RWPE2 (cell line): ENCODE results near the gene SLBP.
A peak's percentile ranks its signal among the peaks of the same experiment; 100 is the strongest.

Source experiments
- ATAC-seq: fragments of 200-7000 bp; cut with Tn5 transposase; 3 replicates; pipeline ENCODE4 v1.9.1; 2021; ENCODE audit warnings: low read depth
- DNase-seq: peaks from one replicate; pipeline ENCODE4 v3.0.0-alpha.2; 2020; ENCODE audit warnings: low spot score
- H3K27ac ChIP-seq: fragments of 450-650 bp; 2 replicates; pipeline ENCODE4 v1.5.1; 2017; ENCODE audit warnings: mild to moderate bottlenecking; ENCODE audit not compliant: poor library complexity, severe bottlenecking
- H3K27me3 ChIP-seq: fragments of 250-450 bp; sonication (Bioruptor Pico); 2 replicates; pipeline ENCODE4 v1.5.1; 2021; ENCODE audit warnings: mild to moderate bottlenecking, moderate library complexity; ENCODE audit not compliant: insufficient read depth, poor library complexity, severe bottlenecking
- H3K36me3 ChIP-seq: fragments of 250-450 bp; sonication (Bioruptor Pico); 2 replicates; pipeline ENCODE4 v1.5.1; 2020; ENCODE audit warnings: low read depth, mild to moderate bottlenecking, moderate library complexity
- H3K4me1 ChIP-seq: fragments of 250-450 bp; sonication (Bioruptor Pico); 2 replicates; pipeline ENCODE4 v1.5.1; 2021; ENCODE audit warnings: mild to moderate bottlenecking, moderate library complexity; ENCODE audit not compliant: insufficient read depth, poor library complexity, severe bottlenecking
- H3K4me3 ChIP-seq: fragments of 250-450 bp; sonication (Bioruptor Pico); 2 replicates; pipeline ENCODE4 v1.5.1; 2021; ENCODE audit warnings: mild to moderate bottlenecking, moderate library complexity; ENCODE audit not compliant: severe bottlenecking
- H3K9me3 ChIP-seq: fragments of 250-450 bp; sonication (Bioruptor Pico); 2 replicates; pipeline ENCODE4 v1.5.1; 2021; ENCODE audit warnings: mild to moderate bottlenecking, moderate library complexity; ENCODE audit not compliant: severe bottlenecking
- CTCF ChIP-seq: fragments of 450-650 bp; IDR thresholded peaks from one replicate; pipeline ENCODE4 v1.5.1; 2017; ENCODE audit warnings: mild to moderate bottlenecking, moderate library complexity; ENCODE audit not compliant: poor library complexity, severe bottlenecking

Gene SLBP

GRCh38 chr4:1759170-1759817 lies 47.2 kb upstream of the SLBP start:
- ATAC-seq = no peak

GRCh38 chr4:1758306-1759121 lies 46.4 kb upstream of the SLBP start:
- no peak for DNase-seq
- no peaks in the 10 kb centered on the region for H3K36me3 ChIP-seq
- H3K27me3 ChIP-seq = no peaks in the 10 kb centered on the region
- peak; percentile 18 for TF ChIP-seq CTCF
- H3K4me3 ChIP-seq = no peak overlapping the region
- no peaks in the 10 kb centered on the region for H3K9me3 ChIP-seq
- H3K4me1 ChIP-seq = peaks cover 12% of the 10 kb centered on the region
- peak overlapping the region; percentile 53 for H3K27ac ChIP-seq
- peak; percentile 54 for ATAC-seq

More at GRCh38 chr4:1759170-1759817, 47.2 kb upstream of the SLBP start:
- H3K27me3 ChIP-seq = no peaks in the 10 kb centered on the region
- no peaks in the 10 kb centered on the region for H3K36me3 ChIP-seq
- no peaks in the 10 kb centered on the region for H3K9me3 ChIP-seq
- H3K4me1 ChIP-seq = peaks cover 12% of the 10 kb centered on the region
- H3K4me3 ChIP-seq = no peak overlapping the region
- H3K27ac ChIP-seq = peak overlapping the region; percentile 53
- no peak for DNase-seq
- TF ChIP-seq CTCF = no peak

GRCh38 chr4:1757836-1758235 lies 45.7 kb upstream of the SLBP start:
- no peaks in the 10 kb centered on the region for H3K27me3 ChIP-seq
- no peak for TF ChIP-seq CTCF
- DNase-seq (no peak), ATAC-seq (no peak)
- H3K4me3 ChIP-seq = no peak overlapping the region
- no peaks in the 10 kb centered on the region for H3K9me3 ChIP-seq
- H3K36me3 ChIP-seq = no peaks in the 10 kb centered on the region
- H3K4me1 ChIP-seq = peaks cover 16% of the 10 kb centered on the region
- peak overlapping the region; percentile 53 for H3K27ac ChIP-seq

- DNase-seq (no peak), ATAC-seq (no peak)
- no peaks in the 10 kb centered on the region for H3K36me3 ChIP-seq
- no peaks in the 10 kb centered on the region for H3K9me3 ChIP-seq
- no peaks in the 10 kb centered on the region for H3K27me3 ChIP-seq
- no peak for TF ChIP-seq CTCF
- no peak overlapping the region for H3K4me3 ChIP-seq
- peaks cover 23% of the 10 kb centered on the region for H3K4me1 ChIP-seq
- no peak overlapping the region for H3K27ac ChIP-seq
Measured at GRCh38 chr4:1756893-1757779, 45.0 kb upstream of the SLBP start.
